ENCODE measurements around the gene ANKH.

- TF ChIP-seq GATA2 (IDR thresholded peaks at IDR 0.05; ENCODE audit: low read depth, low read length) (no peak), GATA3 (IDR thresholded peaks at IDR 0.05; ENCODE audit: low read depth, low read length) (no peak)
Observed at GRCh38 chr5:14771189-14771588, 100.4 kb downstream of the ANKH start.
